GM18519 (cell line): ENCODE results near the gene TANGO2.

ENCODE experiments used
- ATAC-seq: cut with Tn5 transposase; IDR thresholded peaks from one replicate; pipeline ENCODE4 v1.9.1; 2021; ENCODE audit warnings: mild to moderate bottlenecking, moderate library complexity; ENCODE audit not compliant: unreplicated experiment, low FRiP score

Gene TANGO2

DNA sequence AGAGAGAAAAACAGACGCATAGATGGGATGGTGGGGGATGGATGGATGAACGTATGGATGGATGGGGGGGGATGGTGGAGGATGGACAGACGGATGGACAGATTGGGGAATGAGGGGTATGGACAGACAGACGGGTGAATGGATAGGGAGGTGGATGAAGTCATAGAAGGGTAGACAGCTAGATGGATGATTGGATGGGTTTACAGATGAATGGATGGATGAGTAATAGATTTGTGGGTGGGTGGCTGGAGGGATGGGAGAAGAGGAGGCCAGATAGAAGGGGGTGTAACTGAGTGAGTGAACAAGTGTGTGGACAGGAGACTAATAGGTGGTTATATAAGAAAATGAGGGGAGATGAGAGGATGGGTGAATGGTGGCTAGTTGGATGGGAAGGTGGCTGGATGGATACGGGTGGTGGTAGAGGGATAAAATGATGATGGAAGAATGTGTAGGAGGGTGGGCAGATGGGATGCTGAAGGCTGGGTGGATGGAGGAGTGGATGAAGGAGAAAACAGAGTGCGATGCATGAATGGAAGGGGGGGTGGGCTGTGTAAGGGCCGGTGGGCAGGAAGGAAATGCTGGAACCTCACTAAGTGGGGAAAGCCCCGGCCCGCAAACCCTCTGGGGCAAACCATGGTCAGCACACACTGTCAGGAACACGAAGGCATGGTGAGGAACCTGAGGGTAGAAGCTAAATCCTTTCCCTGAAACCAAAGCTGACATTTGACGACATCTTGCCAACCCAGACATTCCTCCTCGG lies 25.9 kb upstream of the TANGO2 start:
- no peak for ATAC-seq

DNA sequence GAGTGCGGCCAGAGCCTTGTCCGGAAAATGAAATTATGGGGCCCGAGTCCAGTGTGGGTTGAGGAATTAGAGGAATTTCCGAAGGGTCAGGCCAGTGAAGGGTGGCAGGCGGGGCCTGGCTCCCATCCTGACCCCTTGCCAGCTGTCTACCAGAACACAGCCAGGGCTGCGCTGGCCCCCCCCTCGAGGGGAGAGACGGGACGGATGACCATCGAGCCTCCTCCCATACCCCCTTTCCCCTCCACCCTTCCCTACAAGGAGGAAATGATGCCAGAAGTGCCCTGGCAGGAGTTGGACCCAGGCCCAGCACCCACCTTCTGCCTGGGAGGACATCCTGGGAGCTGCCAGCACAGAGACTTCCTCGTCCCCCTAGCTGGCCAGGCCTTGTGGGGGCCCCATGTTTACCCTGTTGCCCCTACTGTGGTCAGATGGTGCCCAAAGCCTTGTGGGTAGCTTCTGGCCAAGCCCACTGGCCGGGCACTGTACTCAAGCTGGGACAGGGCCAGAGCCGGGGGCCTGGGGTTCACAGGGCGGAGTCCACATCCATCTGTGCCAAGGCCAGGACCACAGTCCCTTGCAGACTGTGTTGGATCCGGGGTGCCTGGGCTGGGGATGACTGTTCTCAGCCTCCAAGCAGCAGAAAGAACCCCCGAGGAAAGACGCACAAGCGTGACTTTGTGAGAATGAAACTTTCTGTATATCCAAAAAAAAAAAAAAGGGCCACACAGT lies 25.1 kb upstream of the TANGO2 start:
- ATAC-seq = no peak

DNA sequence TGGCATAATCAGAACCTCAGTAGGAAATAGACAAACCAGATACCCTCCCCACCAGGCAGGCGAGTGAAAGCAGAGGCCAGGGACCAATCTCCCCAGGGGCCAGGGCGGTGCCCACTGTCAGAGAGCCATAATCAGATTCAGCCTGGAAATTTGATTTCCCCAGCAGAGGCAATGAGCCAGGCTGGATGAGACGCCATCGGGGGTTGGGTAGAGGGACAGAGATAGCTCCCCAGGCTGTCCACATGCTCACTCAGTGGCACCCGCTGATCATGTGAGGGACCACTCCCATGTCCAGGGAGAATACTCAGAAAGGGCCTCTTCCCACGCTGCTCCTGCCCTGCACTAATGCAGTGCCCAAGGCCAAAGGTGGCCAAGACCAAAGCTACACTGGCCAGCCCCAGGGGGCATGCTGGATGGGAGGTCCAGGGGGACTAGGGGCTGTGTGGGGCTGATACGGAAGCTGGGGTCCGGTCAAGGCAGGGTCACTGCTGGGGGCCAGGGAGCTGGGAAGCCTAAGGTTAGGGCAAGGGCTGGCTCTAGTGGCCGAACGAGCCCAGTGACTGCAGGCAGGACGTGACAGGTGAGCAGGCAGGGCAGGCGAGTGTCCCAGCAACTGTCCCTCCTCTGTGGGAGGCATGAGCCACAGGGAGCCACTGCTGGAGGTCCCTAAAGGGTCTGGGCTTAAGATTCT lies 24.1 kb upstream of the TANGO2 start:
- no peak for ATAC-seq

DNA sequence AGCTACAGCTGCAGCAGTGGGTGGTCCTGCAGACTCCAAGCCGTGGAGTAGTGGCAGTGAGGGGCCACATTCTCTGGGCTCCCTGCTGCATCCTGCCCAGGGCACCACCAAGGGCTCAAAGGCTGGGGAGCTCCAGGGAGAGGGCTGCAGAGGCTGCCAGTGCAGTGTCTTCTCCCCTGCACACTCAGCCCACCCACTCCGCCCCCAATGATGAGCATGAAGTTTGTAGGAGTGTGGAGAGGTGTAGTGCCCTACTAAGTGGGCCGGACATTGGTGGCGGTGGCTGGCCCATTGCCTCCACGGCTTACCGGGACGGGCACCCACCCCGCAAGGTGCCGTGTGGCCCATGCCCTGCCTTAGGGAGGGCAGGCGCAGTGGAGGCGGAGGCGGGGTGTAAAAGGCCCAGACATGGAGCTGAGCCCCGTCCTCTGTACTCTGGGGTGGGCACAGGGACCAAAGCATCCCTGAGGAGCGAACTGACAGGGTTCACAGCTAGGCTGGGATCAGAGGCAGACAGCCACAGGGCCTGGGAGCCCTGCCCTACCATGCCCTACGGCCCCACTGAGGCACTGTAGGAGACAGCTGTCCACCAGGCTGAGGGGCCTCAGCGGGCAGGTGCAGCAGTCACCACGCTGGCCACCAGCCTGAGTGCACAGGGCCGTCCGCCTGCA lies 23.2 kb upstream of the TANGO2 start:
- no peak for ATAC-seq

DNA sequence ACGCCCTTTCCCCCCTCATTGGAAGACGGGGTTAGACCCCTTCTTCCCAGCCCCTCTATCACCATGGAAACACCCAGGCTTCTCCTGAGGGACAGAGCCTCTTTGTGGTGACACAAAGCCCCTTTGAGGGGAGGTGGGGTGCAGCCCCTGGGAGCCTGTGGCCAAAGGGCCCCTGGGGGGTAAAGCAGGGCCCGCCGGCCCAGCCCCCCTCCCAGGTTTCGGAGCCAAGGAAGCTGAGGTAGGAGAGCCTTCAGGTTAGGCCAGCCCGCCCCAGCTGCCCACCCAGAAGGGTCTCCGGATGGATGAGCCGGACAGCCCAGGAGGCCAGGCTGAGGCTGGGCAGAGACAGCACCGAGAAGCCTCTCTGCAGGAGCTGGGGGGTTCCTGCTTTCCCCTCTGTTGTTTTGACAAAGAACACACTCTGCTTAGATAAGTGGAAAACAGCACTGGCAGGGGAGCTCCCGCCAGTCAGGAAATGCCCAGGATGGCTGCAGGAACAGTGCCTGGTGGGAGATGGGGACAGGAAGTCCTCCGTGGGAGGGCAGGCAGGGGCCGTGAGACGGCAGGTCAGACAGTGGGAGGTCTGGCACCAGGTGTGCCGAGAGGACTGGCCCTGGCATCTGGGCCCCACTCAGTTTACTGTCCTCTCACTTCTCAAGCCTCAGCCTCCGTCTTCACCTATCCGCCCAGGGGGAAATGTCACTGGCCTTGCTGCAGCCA lies 22.5 kb upstream of the TANGO2 start:
- ATAC-seq = no peak

DNA sequence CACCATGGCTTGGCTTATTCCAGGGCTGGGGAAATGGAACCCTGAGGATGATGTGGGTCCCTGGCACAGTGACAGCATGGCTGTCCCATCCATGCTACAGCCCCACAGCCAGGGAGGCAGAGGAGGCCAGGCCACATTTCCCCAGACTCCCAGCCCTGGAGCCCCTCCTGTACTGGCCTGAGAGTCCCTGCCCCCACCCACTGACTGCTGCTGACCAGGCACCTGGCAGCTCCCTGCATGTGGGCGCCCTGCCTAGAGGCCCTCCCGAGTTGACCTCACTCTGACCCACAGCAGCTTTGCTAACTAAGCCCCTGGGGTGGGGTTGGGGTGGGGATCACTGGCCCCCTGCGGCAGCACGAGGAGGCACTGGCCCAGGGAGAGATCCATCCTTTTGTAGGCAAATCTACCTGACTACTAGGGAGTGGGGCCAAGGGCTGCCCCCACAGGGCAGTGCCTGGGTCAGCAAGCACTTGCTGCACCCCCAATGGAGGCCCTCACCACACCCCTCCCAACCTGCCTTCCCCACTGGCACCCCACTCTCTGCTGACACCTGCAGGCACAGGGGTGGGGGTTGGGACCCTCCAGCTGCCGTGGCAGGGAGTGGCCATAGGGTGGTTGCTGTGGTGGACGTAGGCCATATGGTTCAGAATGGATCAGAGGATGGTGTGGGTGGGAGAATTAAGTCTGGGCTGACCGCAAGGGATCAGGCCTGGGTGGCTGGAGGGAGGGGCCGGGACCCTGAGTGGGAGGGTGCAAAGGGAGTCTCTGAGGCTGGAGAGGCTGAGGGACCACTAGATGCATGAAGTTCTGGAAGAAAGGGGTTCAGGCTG lies 21.7 kb upstream of the TANGO2 start:
- no peak for ATAC-seq

DNA sequence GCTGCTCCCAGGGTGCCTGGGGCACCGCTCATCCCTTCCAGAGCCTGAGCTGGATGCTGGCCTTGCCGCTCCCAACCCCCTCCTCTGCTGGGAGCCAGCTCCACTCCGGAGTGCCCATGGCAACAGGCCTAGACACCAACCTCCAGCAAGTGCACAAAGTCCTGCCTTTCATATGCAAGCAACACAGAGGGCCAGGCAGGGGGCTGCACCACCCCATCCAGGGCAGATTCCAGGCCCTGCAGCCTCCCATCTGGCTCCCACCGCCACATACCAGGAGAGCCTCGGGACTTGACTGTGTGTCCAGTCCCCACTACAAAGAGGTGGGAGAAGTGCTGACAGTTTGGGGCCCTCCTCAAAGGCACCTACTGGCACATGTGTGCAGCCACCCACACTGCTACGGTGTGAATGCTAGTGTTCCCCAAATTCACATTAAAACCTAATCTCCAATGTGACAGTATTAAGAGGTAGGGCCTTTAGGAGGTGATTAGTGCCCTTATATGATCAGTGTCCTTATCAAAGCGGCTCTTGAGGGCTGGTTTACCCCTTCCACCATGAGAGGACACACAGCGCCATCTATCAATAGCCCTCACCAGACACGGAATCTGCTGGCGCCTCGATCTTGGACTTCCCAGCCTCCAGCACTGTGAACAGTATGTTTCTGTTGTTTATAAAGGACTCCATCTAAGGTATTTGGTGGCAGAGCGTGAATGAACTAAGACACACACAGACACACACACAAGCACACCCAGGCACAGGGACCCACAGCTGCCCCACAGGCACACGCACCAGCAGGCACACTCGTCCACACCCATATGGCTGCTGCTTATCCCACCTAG lies 20.4 kb upstream of the TANGO2 start:
- ATAC-seq = no peak

DNA sequence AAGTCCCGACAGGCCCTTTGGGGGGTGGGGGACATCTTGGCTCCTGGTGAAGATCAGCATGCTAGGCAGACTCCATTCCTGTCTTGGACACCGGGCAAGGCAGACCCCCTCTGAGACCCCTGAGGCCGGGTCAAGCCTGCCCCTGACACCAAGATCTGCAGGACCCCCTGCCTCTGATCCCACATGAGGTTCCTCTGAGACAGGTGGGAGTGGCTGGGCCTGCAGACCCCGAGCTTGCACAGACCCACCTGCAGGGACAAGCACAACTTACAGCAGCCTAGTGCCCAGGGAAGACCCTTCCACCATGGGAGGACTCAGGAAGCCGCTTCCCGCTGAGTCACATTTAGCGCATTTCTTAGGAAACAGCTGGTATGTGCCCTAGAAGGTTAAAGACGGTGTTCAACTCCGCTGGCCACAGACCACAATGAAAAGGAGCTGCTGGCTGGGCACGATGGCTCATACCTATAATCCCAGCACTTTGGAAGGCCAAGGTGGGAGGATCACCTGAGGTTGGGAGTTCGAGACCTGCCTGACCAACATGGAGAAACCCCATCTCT lies 19.8 kb upstream of the TANGO2 start:
- no peak for ATAC-seq

DNA sequence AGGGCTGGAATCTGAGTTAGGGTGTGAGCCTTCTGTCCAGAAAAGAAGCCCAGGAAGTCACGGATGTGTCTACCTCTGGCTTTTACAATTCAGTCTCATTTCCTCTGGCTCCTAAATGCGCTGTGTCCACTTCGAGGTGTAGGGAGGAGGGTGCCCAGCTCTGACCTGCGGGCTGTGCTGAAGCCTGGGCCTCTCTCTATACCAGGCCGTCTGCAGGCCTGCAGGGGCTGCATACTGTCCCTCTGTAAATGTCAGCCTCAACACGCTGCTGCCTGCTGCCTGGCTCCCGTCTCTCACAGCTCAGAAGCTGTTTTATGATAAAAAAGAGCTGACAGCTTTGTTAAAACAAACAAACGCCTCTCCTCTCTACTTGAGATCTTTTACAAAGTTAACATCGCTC lies 18.8 kb upstream of the TANGO2 start:
- no peak for ATAC-seq

DNA sequence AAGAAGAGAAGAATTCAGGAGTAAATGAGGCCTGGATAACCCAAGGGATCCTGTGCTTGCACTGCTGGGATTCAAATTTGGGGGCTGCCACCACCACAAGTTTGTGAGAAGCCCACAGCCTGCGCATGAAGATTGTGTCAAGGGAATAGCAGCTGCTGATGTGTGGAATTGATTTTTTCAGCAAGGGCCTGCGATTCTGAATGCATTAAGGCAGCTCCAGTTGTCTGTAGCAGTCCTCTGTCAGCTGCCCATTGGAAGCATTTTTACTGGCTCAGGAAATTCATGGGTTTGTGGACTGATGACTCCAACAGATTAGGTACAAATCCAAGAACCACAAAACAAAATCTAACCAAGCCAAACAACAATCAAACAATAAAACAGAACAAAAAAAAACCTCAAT lies 18.3 kb upstream of the TANGO2 start:
- no peak for ATAC-seq

DNA sequence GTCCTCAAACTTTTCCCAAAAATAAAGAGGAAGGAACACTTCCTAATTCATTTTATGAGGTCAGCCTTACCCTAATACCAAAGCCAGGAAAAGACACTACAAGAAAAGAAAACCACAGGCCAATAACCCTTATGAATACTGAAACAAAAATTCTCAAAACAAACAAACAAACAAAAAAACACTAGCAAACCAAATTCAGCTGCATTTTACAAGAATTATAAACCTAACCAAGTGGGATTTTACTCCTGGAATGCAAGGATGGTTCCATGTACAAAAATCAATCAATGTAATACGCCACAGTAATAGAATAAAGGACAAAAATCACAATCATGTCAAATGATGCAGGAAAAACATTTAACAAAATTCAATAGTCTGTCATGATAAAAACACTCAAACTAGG lies 17.6 kb upstream of the TANGO2 start:
- ATAC-seq = no peak

DNA sequence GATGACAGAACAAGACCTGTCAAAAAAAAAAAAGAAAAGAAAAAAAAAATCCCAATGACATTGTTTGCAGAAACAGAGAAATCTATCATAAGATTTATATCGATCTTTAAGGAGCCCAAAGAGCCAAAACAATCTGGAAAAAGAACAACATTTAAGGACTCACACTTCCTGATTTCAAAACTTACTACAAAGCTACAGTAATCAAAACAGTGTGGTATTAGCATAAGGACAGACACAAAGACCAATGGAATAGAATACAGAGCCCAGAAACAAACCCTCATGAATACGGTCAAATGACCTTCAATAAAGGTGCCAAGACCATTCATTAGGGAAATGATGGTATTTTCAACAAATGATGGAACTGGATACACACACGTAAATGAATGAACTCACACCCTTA lies 16.4 kb upstream of the TANGO2 start:
- no peak for ATAC-seq

DNA sequence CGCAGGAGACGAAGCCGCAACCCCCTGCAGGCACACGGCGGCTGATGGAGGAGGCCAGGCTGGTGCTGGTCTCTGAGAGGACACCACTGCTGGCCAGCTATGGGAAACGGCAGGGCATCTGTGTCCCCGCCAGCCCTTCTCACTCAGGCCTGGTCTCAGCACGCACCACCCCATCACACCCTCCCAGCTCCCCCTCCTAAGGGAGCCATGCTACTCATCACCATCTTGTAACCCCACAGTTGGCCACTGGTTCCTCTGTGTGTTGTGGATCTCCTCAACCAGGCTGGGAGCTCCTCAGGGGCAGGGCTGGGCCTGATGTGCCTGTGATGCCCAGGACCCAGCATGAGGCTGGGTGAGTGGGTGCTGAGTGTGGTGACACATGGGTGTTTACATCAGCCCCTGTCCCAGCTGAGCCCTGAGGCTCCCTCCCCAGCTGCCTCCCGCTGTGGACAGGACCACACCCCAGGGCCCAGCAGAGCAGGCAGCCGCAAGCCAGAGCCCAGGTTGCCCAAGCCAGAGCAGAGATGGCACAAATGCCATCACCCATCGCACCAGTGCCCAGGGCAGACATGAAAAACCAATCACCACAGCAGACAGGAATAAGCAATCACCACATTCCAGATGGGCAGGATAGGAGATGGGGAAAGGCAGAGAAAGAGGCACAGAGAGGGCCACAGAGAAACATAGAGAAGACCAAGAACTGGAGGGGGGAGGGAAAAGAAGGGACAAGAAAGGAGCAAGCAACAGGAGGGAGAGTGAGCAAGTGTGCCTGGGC lies 12.5 kb upstream of the TANGO2 start:
- no peak for ATAC-seq

DNA sequence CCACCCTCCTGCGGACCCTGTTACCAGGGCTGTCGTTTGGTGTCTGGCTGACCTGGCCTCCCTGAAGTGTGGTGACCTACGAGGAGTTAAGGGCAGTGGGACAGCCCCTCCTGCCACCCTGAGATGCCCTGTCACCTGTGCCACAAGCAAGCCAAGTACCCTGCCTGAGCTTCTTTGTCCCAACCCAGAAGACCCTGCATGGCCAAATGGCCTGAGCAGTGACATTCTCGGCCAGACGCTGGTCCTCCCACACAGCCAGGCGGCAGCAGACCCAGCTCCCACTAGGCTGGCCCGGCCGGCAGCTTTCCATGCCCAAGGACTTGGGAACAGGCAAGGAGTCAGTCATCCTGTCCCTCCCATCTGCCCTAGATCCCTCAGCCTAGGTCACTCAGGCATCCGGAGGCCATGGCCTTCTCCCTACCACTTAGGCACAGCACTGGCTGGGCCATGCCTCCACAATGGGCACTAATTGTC lies 11.9 kb upstream of the TANGO2 start:
- ATAC-seq = no peak

DNA sequence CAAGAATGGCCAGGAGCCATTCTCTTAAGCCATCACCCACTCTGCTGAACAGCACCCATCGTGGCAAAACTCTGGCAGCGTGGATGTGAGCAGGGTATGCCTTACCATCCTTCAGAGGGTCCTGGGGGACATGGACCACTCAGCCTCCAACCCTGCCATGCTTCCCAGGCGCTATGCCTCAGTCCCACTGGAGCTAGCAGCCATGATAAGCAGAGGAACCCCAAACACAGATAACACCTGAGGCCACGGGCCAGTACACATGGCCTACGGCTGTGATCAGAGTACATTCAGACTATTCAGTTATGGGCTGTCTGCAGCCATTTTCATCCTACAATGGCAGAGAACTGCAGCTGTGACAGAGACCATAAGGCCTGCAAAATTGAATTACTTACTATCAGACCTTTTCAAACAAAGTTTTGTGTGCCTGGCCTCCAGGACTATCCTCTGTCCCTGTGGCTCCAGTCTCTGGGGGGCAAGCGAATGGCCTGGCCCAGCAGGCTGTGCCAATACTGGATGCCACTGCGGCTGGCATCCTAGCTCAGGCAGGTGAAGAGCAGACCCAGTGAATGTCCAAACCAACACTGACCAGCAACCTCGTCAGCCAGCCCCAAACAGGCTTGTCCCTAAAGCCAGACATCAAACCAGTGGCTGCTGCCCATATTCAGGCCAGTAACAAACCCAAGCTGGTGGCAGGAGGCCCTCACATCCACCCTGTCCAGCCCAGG lies 11.2 kb upstream of the TANGO2 start:
- no peak for ATAC-seq

DNA sequence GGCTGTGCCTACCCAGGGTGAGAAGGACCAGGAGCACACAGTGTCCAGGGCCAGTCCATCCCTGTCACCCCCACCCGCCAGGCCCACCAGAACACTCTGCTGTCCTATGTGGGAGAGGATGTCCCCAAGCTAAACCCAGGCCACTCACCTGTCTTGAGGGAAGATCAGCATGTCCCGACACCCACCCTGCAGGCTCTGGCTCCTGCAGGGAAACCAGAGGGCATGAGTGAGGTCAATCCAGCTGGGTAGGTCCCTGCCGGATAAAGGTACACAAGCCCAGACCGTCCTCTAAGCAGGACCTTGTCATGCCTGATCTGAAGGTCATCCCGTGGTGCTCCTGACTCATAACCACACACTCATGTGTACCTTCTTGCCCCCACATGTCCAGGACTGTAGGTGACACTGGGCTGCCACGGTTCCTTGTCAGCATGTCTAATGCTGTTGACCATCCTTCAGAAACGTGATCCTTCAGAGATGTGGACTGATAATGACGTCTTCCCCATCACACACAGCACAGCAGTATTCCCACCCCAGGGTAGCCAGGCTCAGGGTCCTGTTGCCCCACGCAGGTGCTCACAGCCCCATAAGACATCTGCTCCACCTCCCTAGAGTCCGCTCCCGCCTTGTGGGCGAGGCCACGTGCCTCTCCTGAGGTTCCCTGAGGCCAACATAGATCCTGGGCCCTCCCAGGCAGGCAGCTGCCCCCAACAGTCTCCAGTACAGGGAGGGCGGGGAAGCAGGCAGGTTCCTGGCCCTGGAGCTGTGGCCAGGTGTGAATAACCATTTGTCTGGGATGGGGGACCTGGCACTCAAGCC lies 10.4 kb upstream of the TANGO2 start:
- no peak for ATAC-seq
